Heart right ventricle (tissue), 16 donors: Measurements from ENCODE around the gene ZCCHC24. TPM values are rescaled to one million over a fixed set of nuclear protein-coding genes. Genes with fewer than 3 reads are reported as not detected.

Source experiments
- ATAC-seq, 8 donors: fragments of 200-7000 bp; cut with Tn5 transposase; one replicate each; pipeline ENCODE4 v1.9.1; 2020; ENCODE audit warnings: mild to moderate bottlenecking in 8 of 8, moderate library complexity in 8 of 8, moderate number of reproducible peaks in 1 of 8
- DNase-seq, 2 donors: peaks; one replicate each; pipeline ENCODE4 v3.0.0-alpha.2; 2020
- H3K27ac ChIP-seq, 10 donors: fragments of 200-600 bp; sonication (generic) in 2 of 10; one replicate each; pipeline versions ENCODE4 v1.5.0 to v1.8.0; 2020 to 2022; ENCODE audit warnings: mild to moderate bottlenecking in 3 of 10
- H3K27me3 ChIP-seq, 7 donors: fragments of 200-600 bp; one replicate each; pipeline ENCODE4 v1.8.0; 2021 to 2022; ENCODE audit warnings: mild to moderate bottlenecking in 2 of 7
- H3K36me3 ChIP-seq, 9 donors: fragments of 200-600 bp; sonication (generic) in 1 of 9; one replicate each; pipeline versions ENCODE4 v1.5.0 to v1.8.0; 2020 to 2022; ENCODE audit warnings: mild to moderate bottlenecking in 2 of 9
- H3K4me1 ChIP-seq, 9 donors: fragments of 200-600 bp; sonication (generic) in 1 of 9; one replicate each; pipeline versions ENCODE4 v1.5.0 to v1.8.0; 2020 to 2022; ENCODE audit warnings: mild to moderate bottlenecking in 4 of 9
- H3K4me3 ChIP-seq, 10 donors: fragments of 200-600 bp; sonication (generic) in 2 of 10; one replicate each; pipeline versions ENCODE4 v1.5.0 to v1.8.0; 2020 to 2022; ENCODE audit warnings: mild to moderate bottlenecking in 7 of 10, moderate library complexity in 2 of 10
- H3K9me3 ChIP-seq, 11 donors: fragments of 200-600 bp in 10 of 11; sonication (generic) in 2 of 11; one replicate each; pipeline versions ENCODE4 v1.5.0 to v1.8.0; 2013 to 2022; ENCODE audit warnings: mild to moderate bottlenecking in 2 of 11, control low read depth in 1 of 11, moderate library complexity in 1 of 11
- CTCF ChIP-seq, 9 donors: fragments of 200-600 bp; sonication (generic) in 2 of 9; IDR thresholded peaks; one replicate each; pipeline versions ENCODE4 v1.5.0 to v1.8.0; 2021 to 2022; ENCODE audit warnings: antibody characterized with exemption in 9 of 9, mild to moderate bottlenecking in 5 of 9, moderate library complexity in 1 of 9
- WGBS, 2 donors: extraction: QIAGEN DNeasy Blood & Tissue Kit; methylation state at CpG; one replicate each; pipeline ENCODE4 v1.1.7; 2013; ENCODE audit warnings: inconsistent platforms in 1 of 2; 5-methylcytosine and 5-hydroxymethylcytosine counted together
- intact Hi-C, 10 donors: fragments of 100-400 bp; cut with DNase I; formaldehyde crosslinking; loops; one replicate each; pipeline versions ENCODE4 v1.11.1 to v1.14.2; 2022
- polyA plus RNA-seq, 2 donors: library from polyadenylated mRNA; stranded (reverse); fragments of 200-250 nt; gene quantifications; one replicate each; pipeline ENCODE4 v1.2.3, GENCODE V29; 2013
- total RNA-seq, 10 donors: library from RNA; stranded (reverse); fragmentation: NEBNext Ultra II Directional in 3 of 10; extraction: Animal tissue kit (Norgen Biotek cat#: 25700) in 3 of 10; gene quantifications; one replicate each; pipeline versions ENCODE4 v1.2.1 to v1.2.4, GENCODE V29; 2021 to 2023
- donor health status: Arrhythmogenic right ventricular cardiomyopathy.
- donor health status: ischemic (EF 13 %, LVEDD 7.1; RV severe dilation, severe dysfunction).
- donor health status: healthy with polysubstance abuse.
- donor health status: DM: no; HTN: yes; CAD: no.
- donor health status: DM: no; HTN: no; CAD: no.
- donor health status: ischemic (EF 25% LVEDD 6.9; RV normal size, moderate dysfunction).
- donor health status: ischemic (EF 25% LVEDD 5.7; RV mildly dilated, moderate dysfunction).
- donor health status: healthy.
- donor health status: DM: yes; HTN: yes; CAD: no.
- donor health status: Ischemic cardiomyopathy.
- donor health status: ischemic (EF 35%, LVEDD 5.7; RV mildly dilated, moderate dysfunction).
- donor health status: nonischemic (EF 11% LVEDD 7.7; RV severe dilation, severe dysfunction).
- donor health status: DM: yes; HTN: yes; CAD: no.
- donor health status: PGD.
- donor health status: ischemic (EF 29% LVEDD 5.4; RV normal size, mild dysfunction).
- donor health status: nonischemic (EF 23%, LVEDD 6.1; RV moderate dilation, normal function).

ZCCHC24 gene
- total and polyA plus RNA-seq, 12 donors, result 19.3 to 59.0 (median 45.9) TPM

DNA sequence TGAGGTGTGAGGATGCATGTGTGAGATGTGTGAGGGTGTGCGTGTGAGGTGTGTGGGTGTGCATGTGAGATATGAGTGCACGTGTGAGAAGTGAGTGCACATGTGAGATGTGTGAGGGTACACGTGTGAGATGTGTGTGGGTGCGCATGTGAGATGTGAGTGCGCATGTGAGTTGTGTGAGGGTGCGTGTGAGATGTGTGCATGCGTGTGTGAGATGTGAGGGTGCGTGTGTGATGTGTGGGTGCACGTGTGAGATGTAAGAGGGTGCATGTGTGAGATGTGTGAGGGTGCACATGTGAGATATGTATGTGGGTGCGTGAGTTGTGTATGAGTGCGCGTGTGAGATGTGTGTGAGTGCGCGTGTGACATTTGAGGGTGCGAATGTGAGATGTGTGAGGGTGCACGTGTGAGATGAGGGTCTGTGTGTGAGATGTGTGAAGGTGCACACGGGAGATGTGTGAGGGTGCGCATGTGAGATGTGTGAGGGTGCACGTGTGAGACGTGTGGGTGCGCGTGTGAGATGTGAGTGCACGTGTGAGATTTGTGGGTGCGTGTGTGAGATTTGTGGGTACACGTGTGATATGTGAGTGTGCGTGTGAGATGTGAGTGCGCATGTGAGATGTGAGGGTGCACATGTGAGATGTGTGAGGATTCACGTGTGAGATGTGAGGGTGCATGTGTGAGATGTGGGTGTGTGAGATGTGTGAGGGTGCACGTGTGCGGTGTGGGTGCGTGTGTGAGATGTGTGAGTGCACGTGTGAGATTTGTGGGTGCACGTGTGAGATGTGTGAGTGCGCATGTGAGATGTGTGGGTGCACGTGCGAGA lies 67.7 kb downstream of the ZCCHC24 start:
- Histone ChIP-seq H3K27ac (no peak overlapping the region), H3K36me3 (peaks cover 0 to 2% (median 0%) of the 10 kb centered on the region in 9 donors), H3K9me3 (no peaks in the 10 kb centered on the region), H3K4me3 (no peak overlapping the region), H3K27me3 (no peaks in the 10 kb centered on the region), H3K4me1 (peaks cover 36 to 52% (median 43%) of the 10 kb centered on the region in 9 donors)
- DNase-seq, result no peak
- ATAC-seq, result no peak
- TF ChIP-seq CTCF (IDR thresholded peaks at IDR 0.05), result no peak
- intact Hi-C loops, result loop anchor here in 4 of 10 donors (5.0 to 10.0 kb wide), 4 partner anchors 70 to 227 kb away; partner anchors contain the start of gene ZCCHC24 (in 1 of the 4)
- 95 to 96% methylated on average over 36 of the region's 36 CpGs for WGBS, 2 donors

- 95 to 98% methylated on average over 12 of the region's 12 CpGs for whole genome bisulfite sequencing, 2 donors
- intact Hi-C loops, result loop anchor here in 4 of 10 donors (5.0 to 10.0 kb wide), 4 partner anchors 70 to 228 kb away; partner anchors contain the start of gene ZCCHC24 (in 1 of the 4)
These were observed 68.5 kb downstream of the ZCCHC24 start for GRCh38 chr10:79376751-79377556.

GRCh38 chr10:79376078-79376628 lies 69.3 kb downstream of the ZCCHC24 start:
- H3K27me3 ChIP-seq, result no peaks in the 10 kb centered on the region
- peaks cover 0 to 7% (median 4%) of the 10 kb centered on the region in 11 donors for H3K9me3 ChIP-seq
- 87 to 92% methylated on average over 11 of the region's 11 CpGs for WGBS, 2 donors
- no peak for TF ChIP-seq CTCF (IDR thresholded peaks at IDR 0.05)
- no peak overlapping the region for H3K4me3 ChIP-seq
- ATAC-seq (no peak), DNase-seq (no peak)
- intact Hi-C loops, result loop anchor here in 4 of 10 donors (5.0 to 10.0 kb wide), 4 partner anchors 71 to 229 kb away; partner anchors contain the start of gene ZCCHC24 (in 1 of the 4)
- H3K4me1 ChIP-seq, result peaks cover 23 to 36% (median 27%) of the 10 kb centered on the region in 9 donors
- H3K36me3 ChIP-seq, result no peaks in the 10 kb centered on the region
- H3K27ac ChIP-seq, result no peak overlapping the region

More at GRCh38 chr10:79376751-79377556, 68.5 kb downstream of the ZCCHC24 start:
- Histone ChIP-seq H3K4me1 (peaks cover 31 to 44% (median 35%) of the 10 kb centered on the region in 9 donors), H3K4me3 (no peak overlapping the region), H3K27ac (no peak overlapping the region), H3K36me3 (no peaks in the 10 kb centered on the region), H3K27me3 (no peaks in the 10 kb centered on the region), H3K9me3 (no peaks in the 10 kb centered on the region)
- TF ChIP-seq CTCF (IDR thresholded peaks at IDR 0.05), result no peak
- ATAC-seq, result no peak
- DNase-seq, result no peak
